Tibial artery (tissue), 4 donors: ENCODE data around the gene INO80E.

Experiments
- DNase-seq, 2 donors: peaks; one replicate each; pipeline ENCODE4 v3.0.0-alpha.2; 2019
- H3K27ac ChIP-seq, 2 donors: fragments of 200-600 bp; sonication (generic) in 1 of 2; 1 replicate in 1 of 2; 2 replicates in 1 of 2; pipeline ENCODE4 v1.5.1; 2018 to 2019; ENCODE audit warnings: mild to moderate bottlenecking in 1 of 2
- H3K27me3 ChIP-seq, 2 donors: fragments of 200-600 bp; sonication (generic) in 1 of 2; one replicate each; pipeline versions ENCODE4 v1.5.1 to v1.6.0; 2016 to 2019
- H3K36me3 ChIP-seq, 3 donors: fragments of 200-600 bp; sonication (generic) in 2 of 3; one replicate each; pipeline ENCODE4 v1.5.1; 2016 to 2019; ENCODE audit warnings: mild to moderate bottlenecking in 2 of 3
- H3K4me1 ChIP-seq, 4 donors: fragments of 200-600 bp; sonication (generic) in 2 of 4; 1 replicate in 3 of 4; 2 replicates in 1 of 4; pipeline ENCODE4 v1.5.1; 2016 to 2019
- H3K4me3 ChIP-seq, 2 donors: fragments of 200-600 bp; sonication (generic) in 1 of 2; 1 replicate in 1 of 2; 2 replicates in 1 of 2; pipeline ENCODE4 v1.5.1; 2018 to 2019; ENCODE audit warnings: mild to moderate bottlenecking in 2 of 2
- H3K9me3 ChIP-seq, 3 donors: fragments of 200-600 bp; sonication (generic) in 1 of 3; one replicate each; pipeline ENCODE4 v1.5.1; 2016 to 2019
- CTCF ChIP-seq, 2 experiments: fragments of 200-600 bp in 1 of 2; fragments of 450-650 bp in 1 of 2; IDR thresholded peaks; one replicate each; pipeline ENCODE4 v1.5.1; 2017 to 2019; ENCODE audit warnings: antibody characterized with exemption in 2 of 2, mild to moderate bottlenecking in 1 of 2, moderate library complexity in 1 of 2
- intact Hi-C: fragments of 100-400 bp; cut with DNase I; formaldehyde crosslinking; loops from one replicate; pipeline ENCODE4 v1.15.0; 2023; ENCODE audit warnings: low total_unique reads

INO80E gene

GRCh38 chr16:30041841-30042240 lies 45.8 kb downstream of the INO80E start:
- peaks cover 0 to 32% of the 10 kb centered on the region in 2 donors for H3K27me3 ChIP-seq
- peak; percentile 37 to 47 for TF ChIP-seq CTCF (IDR thresholded peaks at IDR 0.05)
- intact Hi-C loops: no loop called here
- no peak overlapping the region for H3K27ac ChIP-seq
- H3K9me3 ChIP-seq: no peaks in the 10 kb centered on the region
- no peaks in the 10 kb centered on the region for H3K36me3 ChIP-seq
- no peak overlapping the region for H3K4me3 ChIP-seq
- H3K4me1 ChIP-seq: no peaks in the 10 kb centered on the region
- DNase-seq: no peak

- DNase-seq: no peak
- no peaks in the 10 kb centered on the region for H3K9me3 ChIP-seq
- no peak overlapping the region for H3K4me3 ChIP-seq
- no peaks in the 10 kb centered on the region for H3K4me1 ChIP-seq
- H3K36me3 ChIP-seq: no peaks in the 10 kb centered on the region
- H3K27me3 ChIP-seq: peaks cover 0 to 29% of the 10 kb centered on the region in 2 donors
- no peak overlapping the region for H3K27ac ChIP-seq
- TF ChIP-seq CTCF (IDR thresholded peaks at IDR 0.05): no peak
- intact Hi-C loops: no loop called here
Measured at GRCh38 chr16:30046178-30046577, 50.1 kb downstream of the INO80E start.

DNA sequence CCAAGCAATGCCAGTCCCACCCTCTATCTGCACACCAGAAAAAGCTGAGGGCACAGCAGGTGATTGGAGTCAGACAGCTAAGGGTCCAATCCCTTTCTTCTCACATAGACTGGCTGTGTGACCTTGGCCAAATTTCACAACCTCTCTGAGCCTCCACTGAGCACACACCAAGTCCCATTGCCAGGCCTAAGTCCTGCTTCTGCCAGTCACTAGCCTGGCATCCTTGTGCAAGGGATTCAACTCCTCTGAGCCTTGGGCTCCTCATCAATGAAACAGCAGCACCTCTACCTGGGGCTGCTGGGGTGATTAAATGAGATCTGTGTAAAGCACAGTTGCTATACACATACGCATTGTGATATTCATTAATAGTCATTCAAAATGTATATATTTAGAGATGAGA lies 50.5 kb downstream of the INO80E start:
- Histone ChIP-seq H3K4me1 (no peaks in the 10 kb centered on the region), H3K27me3 (peaks cover 0 to 29% of the 10 kb centered on the region in 2 donors), H3K9me3 (no peaks in the 10 kb centered on the region), H3K4me3 (no peak overlapping the region), H3K36me3 (no peaks in the 10 kb centered on the region), H3K27ac (no peak overlapping the region)
- intact Hi-C loops: no loop called here
- no peak for DNase-seq
- TF ChIP-seq CTCF (IDR thresholded peaks at IDR 0.05): no peak

DNA sequence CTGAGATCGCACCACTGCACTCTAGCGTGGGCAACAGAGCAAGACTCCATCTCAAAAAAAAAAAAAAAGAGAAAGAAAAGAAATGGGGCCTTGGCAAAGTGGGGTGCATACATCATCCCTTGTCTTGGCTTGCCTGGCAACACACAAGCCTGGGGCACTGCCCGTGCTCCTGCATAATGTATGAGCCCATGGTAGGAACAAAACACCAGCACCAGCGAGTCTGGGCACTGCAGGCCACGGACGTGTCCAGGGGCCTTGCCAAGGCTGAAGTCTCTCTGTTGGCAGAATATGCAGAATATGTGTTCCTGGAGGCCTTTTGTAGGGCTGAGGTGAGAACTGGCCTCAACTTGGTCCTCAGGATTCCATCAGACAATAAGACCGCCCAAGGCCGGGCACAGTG lies 53.8 kb downstream of the INO80E start:
- intact Hi-C loops: no loop called here
- H3K36me3 ChIP-seq: no peaks in the 10 kb centered on the region
- no peak overlapping the region for H3K27ac ChIP-seq
- TF ChIP-seq CTCF (IDR thresholded peaks at IDR 0.05): no peak
- DNase-seq: no peak
- peaks cover 0 to 11% of the 10 kb centered on the region in 2 donors for H3K27me3 ChIP-seq
- H3K4me3 ChIP-seq: no peak overlapping the region
- H3K4me1 ChIP-seq: peaks cover 0 to 23% (median 14%) of the 10 kb centered on the region in 4 donors
- H3K9me3 ChIP-seq: no peaks in the 10 kb centered on the region

DNA sequence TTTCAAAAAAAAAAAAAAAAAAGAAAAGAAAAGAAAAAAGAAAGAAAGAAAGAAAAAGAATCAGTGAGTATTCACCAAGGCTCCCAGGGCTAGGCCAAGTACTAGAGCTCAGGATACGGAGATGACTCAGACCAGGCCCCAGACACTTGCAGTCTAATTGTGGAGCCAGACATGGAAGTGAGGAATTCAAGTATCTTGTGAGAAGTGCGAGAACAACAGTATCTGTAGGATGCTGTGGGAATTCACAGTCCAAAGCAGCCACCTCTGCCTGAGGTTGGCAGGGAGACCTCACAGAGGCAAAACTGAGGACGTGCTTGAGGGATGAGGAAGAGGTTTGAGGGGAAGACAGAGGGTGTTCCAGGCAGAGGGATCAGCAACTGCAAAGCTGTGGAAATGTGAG lies 55.5 kb downstream of the INO80E start:
- TF ChIP-seq CTCF (IDR thresholded peaks at IDR 0.05): no peak
- no peak for DNase-seq
- intact Hi-C loops: no loop called here
- peaks cover 0 to 29% (median 14%) of the 10 kb centered on the region in 4 donors for H3K4me1 ChIP-seq
- no peak overlapping the region for H3K4me3 ChIP-seq
- no peaks in the 10 kb centered on the region for H3K36me3 ChIP-seq
- no peaks in the 10 kb centered on the region for H3K9me3 ChIP-seq
- no peak overlapping the region for H3K27ac ChIP-seq
- peaks cover 0 to 3% of the 10 kb centered on the region in 2 donors for H3K27me3 ChIP-seq
